OCI-LY7 (cell line): ENCODE data around the gene NRROS.
A peak's percentile ranks its signal among the peaks of the same experiment; 100 is the strongest.

Experiments
- EZH2phosphoT487 ChIP-seq: fragments of 200-600 bp; sonication (generic); IDR thresholded peaks from 2 replicates; pipeline ENCODE4 v1.6.1; 2018; ENCODE audit warnings: low read depth, borderline replicate concordance, mild to moderate bottlenecking, mixed run types, antibody characterized with exemption, low read length, moderate library complexity, mixed read lengths
- TF ChIP-seq, protein P1 (sequence below): fragments of 200-600 bp; sonication (generic); conservative IDR thresholded peaks from 2 replicates; pipeline ENCODE4 v1.5.1; 2014; ENCODE audit warnings: mild to moderate bottlenecking, antibody characterized with exemption, low read length, moderate library complexity, mixed read lengths

- TF ChIP-seq, protein P1, sequence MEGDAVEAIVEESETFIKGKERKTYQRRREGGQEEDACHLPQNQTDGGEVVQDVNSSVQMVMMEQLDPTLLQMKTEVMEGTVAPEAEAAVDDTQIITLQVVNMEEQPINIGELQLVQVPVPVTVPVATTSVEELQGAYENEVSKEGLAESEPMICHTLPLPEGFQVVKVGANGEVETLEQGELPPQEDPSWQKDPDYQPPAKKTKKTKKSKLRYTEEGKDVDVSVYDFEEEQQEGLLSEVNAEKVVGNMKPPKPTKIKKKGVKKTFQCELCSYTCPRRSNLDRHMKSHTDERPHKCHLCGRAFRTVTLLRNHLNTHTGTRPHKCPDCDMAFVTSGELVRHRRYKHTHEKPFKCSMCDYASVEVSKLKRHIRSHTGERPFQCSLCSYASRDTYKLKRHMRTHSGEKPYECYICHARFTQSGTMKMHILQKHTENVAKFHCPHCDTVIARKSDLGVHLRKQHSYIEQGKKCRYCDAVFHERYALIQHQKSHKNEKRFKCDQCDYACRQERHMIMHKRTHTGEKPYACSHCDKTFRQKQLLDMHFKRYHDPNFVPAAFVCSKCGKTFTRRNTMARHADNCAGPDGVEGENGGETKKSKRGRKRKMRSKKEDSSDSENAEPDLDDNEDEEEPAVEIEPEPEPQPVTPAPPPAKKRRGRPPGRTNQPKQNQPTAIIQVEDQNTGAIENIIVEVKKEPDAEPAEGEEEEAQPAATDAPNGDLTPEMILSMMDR: peak; percentile 55
- TF ChIP-seq EZH2phosphoT487: no peak
Observed at GRCh38 chr3:196604548-196604947, 34.9 kb upstream of the NRROS start.
